ENCODE results near the gene ZYX.

Gene ZYX

DNA sequence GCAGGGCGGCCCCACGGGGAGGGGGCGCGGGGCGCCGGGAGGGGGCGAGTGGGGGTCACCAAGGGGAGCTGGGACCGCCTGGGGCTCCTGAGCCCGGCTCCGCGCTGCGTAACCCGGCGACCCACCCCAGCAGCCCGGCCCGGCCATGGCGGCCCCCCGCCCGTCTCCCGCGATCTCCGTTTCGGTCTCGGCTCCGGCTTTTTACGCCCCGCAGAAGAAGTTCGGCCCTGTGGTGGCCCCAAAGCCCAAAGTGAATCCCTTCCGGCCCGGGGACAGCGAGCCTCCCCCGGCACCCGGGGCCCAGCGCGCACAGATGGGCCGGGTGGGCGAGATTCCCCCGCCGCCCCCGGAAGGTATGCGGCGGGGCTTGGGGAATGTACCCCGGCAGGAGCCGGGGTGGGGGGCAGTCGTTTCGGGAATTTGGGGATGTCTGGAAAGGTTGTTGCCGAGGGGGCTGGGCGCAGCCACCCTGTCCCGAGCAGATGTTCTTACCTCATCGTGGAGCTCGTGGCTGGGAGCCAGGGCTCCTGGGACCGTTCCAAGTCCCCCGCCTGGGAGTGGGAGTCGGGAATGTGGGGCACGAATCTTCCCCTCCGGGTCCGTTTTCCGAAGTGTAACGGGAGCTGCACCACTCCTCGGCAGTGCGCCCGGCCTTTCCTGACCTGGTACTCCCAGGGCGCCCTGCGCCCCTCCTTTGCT, 431 bp downstream of the ZYX start:
- peak overlapping the region; percentile 86 for H3K4me3 ChIP-seq (ENCODE audit: low read depth, low read length)
- peak; percentile 84 for DNase-seq (ENCODE audit: low read depth)
- TF ChIP-seq, protein P1, sequence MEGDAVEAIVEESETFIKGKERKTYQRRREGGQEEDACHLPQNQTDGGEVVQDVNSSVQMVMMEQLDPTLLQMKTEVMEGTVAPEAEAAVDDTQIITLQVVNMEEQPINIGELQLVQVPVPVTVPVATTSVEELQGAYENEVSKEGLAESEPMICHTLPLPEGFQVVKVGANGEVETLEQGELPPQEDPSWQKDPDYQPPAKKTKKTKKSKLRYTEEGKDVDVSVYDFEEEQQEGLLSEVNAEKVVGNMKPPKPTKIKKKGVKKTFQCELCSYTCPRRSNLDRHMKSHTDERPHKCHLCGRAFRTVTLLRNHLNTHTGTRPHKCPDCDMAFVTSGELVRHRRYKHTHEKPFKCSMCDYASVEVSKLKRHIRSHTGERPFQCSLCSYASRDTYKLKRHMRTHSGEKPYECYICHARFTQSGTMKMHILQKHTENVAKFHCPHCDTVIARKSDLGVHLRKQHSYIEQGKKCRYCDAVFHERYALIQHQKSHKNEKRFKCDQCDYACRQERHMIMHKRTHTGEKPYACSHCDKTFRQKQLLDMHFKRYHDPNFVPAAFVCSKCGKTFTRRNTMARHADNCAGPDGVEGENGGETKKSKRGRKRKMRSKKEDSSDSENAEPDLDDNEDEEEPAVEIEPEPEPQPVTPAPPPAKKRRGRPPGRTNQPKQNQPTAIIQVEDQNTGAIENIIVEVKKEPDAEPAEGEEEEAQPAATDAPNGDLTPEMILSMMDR (conservative IDR thresholded peaks at IDR 0.05; ENCODE audit: low read depth, low read length), result no peak

DNA sequence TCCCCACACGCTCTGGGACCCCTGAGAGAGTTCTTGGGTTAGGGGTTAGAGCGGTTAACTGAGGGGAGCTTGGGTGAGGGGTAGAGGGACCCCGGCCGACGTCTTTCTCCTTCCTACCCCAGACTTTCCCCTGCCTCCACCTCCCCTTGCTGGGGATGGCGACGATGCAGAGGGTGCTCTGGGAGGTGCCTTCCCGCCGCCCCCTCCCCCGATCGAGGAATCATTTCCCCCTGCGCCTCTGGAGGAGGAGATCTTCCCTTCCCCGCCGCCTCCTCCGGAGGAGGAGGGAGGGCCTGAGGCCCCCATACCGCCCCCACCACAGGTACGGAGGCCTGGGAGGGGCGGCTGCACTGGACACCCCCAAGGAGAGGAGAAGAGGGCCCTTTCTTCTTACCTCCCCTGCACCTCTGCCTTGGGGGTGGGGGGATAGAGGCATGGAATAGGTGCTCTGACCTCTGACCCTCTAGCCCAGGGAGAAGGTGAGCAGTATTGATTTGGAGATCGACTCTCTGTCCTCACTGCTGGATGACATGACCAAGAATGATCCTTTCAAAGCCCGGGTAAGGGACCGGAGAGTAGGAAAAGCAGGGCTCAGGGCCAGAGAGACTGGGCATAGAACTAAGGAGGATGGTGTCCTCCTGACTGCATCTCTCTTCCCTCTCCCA, 1.1 kb downstream of the ZYX start:
- DNase-seq (ENCODE audit: low read depth), result no peak
- TF ChIP-seq, protein P1 (conservative IDR thresholded peaks at IDR 0.05; ENCODE audit: low read depth, low read length), result no peak
- H3K4me3 ChIP-seq (ENCODE audit: low read depth, low read length), result peak overlapping the region; percentile 86

DNA sequence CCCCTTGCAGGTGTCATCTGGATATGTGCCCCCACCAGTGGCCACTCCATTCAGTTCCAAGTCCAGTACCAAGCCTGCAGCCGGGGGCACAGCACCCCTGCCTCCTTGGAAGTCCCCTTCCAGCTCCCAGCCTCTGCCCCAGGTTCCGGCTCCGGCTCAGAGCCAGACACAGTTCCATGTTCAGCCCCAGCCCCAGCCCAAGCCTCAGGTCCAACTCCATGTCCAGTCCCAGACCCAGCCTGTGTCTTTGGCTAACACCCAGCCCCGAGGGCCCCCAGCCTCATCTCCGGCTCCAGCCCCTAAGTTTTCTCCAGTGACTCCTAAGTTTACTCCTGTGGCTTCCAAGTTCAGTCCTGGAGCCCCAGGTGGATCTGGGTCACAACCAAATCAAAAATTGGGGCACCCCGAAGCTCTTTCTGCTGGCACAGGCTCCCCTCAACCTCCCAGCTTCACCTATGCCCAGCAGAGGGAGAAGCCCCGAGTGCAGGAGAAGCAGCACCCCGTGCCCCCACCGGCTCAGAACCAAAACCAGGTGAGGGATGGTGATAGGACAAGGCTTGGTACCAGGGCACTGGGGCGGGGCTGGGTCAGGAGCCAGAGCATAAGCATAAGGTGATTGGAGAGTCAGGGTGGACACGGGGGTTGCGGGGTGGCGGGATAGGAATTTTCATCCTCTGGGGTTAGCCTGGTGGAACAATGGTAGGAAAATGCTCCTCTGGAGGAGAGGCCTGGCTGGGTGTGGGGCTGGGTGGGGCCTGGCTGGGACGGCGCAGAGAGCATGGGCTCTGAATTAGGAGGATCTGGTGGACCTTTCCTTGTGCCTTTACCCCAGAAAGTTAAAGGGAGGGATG, 1.9 kb downstream of the ZYX start:
- peak overlapping the region; percentile 86 for H3K4me3 ChIP-seq (ENCODE audit: low read depth, low read length)
- TF ChIP-seq, protein P1 (conservative IDR thresholded peaks at IDR 0.05; ENCODE audit: low read depth, low read length), result peak; percentile 9
- DNase-seq (ENCODE audit: low read depth), result no peak

DNA sequence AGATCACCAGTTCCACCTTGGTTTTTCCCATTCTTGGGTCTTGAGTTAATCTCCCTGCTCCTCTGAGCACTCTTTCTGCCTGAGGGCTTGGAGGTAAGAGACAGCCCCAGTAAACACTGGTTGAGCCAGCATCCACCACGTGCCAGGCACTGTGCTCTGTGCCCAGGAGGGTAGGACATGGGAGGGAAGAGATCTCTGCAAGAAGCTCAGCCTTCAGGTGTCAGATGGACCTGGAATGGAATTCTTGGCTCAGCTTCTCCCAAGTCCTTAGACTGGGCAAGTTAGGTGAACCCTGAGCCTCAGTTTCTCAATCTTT, 2.5 kb downstream of the ZYX start:
- peak overlapping the region; percentile 86 for H3K4me3 ChIP-seq (ENCODE audit: low read depth, low read length)
- TF ChIP-seq, protein P1 (conservative IDR thresholded peaks at IDR 0.05; ENCODE audit: low read depth, low read length), result no peak
- no peak for DNase-seq (ENCODE audit: low read depth)

DNA sequence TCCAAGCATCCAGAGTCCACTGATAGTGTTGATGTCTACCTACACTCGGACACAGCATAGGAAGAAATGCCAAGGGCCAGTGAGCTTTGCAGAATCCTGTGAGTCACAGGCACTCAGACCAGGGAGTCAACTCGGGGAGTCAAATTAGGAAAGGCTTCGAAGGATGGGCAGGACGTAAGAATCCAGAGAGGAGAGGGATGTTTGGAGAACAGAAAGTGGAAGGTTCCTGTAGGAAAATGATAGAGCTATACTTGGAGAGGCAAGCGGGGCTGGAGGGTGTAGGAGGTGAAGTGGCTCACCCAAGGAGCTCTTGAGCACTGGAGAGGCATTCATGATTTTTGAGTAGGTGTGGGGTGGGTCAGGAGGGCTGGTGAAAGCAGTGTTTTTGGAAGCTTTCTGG, 3.0 kb downstream of the ZYX start:
- DNase-seq (ENCODE audit: low read depth), result peak; percentile 58
- TF ChIP-seq, protein P1 (conservative IDR thresholded peaks at IDR 0.05; ENCODE audit: low read depth, low read length), result no peak
- peak overlapping the region; percentile 86 for H3K4me3 ChIP-seq (ENCODE audit: low read depth, low read length)

DNA sequence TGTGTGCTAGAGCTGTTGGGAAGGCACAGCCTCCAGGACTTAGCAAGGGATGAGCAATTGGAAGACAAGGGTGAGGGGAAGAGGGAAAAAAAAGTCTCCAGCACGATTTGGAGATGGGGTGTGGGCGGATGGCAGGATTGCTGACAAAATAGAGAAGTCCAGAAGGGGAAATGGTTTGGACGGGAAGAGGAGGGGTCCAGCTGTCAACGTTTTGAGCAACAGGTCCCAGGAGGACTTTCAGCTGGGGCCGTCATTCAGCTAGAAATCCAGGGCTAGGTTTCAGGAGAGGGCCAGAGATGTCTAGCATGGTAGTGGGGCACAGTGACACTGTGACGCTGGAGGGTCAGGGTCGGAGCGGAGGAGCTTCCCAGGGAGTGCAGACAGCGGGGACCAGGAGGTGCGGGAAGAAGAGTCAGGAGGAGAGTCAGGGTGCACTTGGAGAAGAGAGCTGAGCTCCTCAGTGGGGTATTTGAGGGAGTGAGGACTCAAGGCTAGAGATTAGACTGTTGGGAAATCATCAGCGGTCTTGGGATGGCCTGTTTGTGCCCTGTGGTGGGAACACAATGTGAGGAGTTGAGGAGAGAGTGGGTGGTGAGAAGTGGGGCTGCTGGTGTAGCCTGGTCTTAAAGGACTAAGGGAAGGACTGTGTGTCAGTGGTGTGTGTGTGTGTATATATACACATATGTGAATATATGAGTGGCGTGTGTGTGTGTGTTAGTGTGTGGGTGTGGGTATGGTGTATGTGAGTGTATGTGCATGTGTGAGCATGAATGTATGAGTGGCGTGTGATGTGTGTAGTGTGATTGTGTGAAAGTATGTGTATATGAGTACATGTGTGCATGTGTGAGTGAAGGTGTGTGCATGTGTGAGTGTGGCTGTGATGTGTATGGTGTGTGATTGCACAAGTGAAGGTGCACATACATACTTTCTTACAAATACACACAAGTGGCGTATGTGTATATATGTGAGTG, 3.8 kb downstream of the ZYX start:
- H3K4me3 ChIP-seq (ENCODE audit: low read depth, low read length), result peak overlapping the region; percentile 86
- DNase-seq (ENCODE audit: low read depth), result peak; percentile 76

More for the DNA sequence above, 3.8 kb downstream of the ZYX start:
- TF ChIP-seq, protein P1 (conservative IDR thresholded peaks at IDR 0.05; ENCODE audit: low read depth, low read length), result no peak
